ENCODE results near the gene ASCL2. TPM values are rescaled to one million over a fixed set of nuclear protein-coding genes. Genes with fewer than 3 reads are reported as not detected.

ASCL2 gene
- total RNA-seq, 2 donors from 2014 or later, result 0.18 TPM; not detected in 1

GRCh38 chr11:2261436-2262230 lies 8.8 kb downstream of the ASCL2 start:
- no peaks in the 10 kb centered on the region for H3K9me3 ChIP-seq (ENCODE audit: control insufficient read depth, low read length, poor library complexity, severe bottlenecking)
- no peak for DNase-seq
- no peak overlapping the region for H3K4me3 Mint-ChIP-seq
- peaks cover 15% of the 10 kb centered on the region for H3K4me1 Mint-ChIP-seq
- no peak for ATAC-seq
- H3K36me3 Mint-ChIP-seq (ENCODE audit: low read depth), result no peaks in the 10 kb centered on the region
- H3K27me3 Mint-ChIP-seq, result peaks cover 5% of the 10 kb centered on the region
- H3K27ac Mint-ChIP-seq, result no peak overlapping the region

DNA sequence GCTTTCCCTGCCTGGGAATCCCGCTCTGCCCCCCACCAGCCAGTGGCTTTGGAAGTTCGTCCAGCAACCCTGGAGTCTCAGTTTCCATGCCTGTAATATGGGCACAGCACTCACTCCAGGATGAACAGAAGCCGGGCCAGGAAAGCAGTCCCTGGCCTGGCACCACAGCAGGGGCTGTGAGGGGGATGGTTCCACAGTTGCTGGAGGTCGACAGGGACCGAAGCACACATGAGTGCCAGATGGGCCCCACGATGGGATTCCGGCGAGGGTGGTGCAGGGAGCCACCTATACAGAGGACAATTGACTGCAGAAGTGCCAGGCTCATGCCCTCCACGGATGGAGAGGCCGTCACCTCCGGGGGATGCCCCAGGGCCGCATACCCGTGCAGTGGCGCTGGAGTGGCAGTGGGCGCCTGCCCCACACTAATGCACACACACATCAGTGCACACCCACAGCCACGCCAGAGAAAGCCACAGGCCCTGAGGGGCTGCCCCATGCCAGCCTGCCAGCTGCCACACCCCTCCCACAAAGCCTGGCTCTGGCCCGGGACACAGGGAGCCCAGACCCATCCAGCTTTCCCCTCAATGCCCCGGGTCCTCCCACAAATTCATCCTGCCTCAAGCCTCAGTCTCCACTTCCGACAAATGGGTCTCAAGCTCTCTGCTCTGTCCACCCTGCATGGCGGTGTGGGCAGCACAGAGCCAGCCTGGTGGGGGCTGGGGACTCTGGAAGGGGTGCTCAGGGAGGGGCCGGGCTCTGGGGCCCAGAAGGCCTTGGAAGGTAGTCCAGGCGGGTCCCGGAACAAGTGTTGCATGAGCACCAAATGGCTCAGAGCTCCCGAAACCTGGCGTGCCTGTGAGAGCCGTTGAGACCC lies 9.7 kb downstream of the ASCL2 start:
- ATAC-seq (no peak), DNase-seq (peak in 1 of 3 donors; percentile 10)
- peaks cover 5% of the 10 kb centered on the region for H3K27me3 Mint-ChIP-seq
- H3K9me3 ChIP-seq (ENCODE audit: control insufficient read depth, low read length, poor library complexity, severe bottlenecking), result no peaks in the 10 kb centered on the region
- H3K27ac Mint-ChIP-seq, result no peak overlapping the region
- H3K36me3 Mint-ChIP-seq (ENCODE audit: low read depth), result no peaks in the 10 kb centered on the region
- H3K4me3 Mint-ChIP-seq, result no peak overlapping the region
- H3K4me1 Mint-ChIP-seq, result peaks cover 8% of the 10 kb centered on the region

GRCh38 chr11:2259897-2260451 lies 10.4 kb downstream of the ASCL2 start:
- Mint-ChIP-seq H3K27me3 (peaks cover 5% of the 10 kb centered on the region), H3K36me3 (ENCODE audit: low read depth) (no peaks in the 10 kb centered on the region), H3K27ac (no peak overlapping the region), H3K4me3 (peak overlapping the region; percentile 19), H3K4me1 (peaks cover 2% of the 10 kb centered on the region)
- DNase-seq, result no peak
- ATAC-seq, result no peak
- H3K9me3 ChIP-seq (ENCODE audit: control insufficient read depth, low read length, poor library complexity, severe bottlenecking), result no peaks in the 10 kb centered on the region

- Mint-ChIP-seq H3K27ac (no peak overlapping the region), H3K27me3 (peaks cover 5% of the 10 kb centered on the region), H3K4me1 (peaks cover 2% of the 10 kb centered on the region), H3K36me3 (ENCODE audit: low read depth) (no peaks in the 10 kb centered on the region), H3K4me3 (no peak overlapping the region)
- H3K9me3 ChIP-seq (ENCODE audit: control insufficient read depth, low read length, poor library complexity, severe bottlenecking), result no peaks in the 10 kb centered on the region
- DNase-seq (no peak), ATAC-seq (no peak)
Observed at GRCh38 chr11:2259466-2259830, 10.9 kb downstream of the ASCL2 start.

DNA sequence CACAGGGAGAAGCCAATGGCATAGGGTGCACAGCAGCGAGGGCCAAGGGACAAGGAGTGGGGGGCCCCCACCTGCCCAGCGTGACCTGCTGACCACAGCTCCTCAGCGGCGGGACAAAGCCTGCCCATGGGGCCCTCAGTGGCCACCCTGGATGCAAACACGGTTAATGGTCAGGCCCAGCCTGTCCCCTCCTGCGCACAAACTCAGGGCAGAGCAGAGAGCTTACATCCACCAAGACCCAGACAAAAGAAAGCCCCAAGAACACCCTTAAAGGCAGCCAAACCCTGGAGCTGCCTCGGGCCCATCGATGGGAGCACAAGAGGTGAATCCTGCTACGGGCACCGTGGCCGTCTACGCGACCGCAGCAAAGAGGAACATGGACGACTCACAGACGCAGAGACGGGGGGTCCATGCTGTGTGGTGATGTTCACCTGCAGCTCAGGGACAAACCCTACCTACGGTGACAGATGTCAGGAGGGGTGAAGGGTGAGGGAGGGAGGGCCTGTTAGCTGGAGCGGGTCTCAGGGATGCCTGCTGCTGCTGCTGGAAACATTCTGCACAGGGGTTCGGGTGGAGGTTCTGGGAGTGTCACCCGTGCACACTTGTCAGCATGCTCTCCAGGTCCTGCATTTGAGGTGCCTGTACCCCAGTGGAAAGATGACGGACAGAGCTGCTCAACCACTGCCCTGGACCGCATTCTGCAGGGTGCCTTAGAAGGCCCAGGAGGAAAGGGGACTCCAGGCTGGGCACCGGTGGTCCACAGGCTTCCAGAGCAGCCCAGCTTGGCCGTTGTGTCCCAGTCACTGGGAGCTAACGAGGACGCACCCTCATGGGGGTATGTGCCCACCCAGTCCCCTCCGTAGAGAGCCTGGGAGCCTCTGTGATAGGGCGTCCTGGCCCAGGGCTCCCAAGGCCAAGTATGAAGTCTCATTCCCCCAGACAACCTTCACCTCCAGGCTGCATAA lies 11.6 kb downstream of the ASCL2 start:
- H3K4me1 Mint-ChIP-seq, result peaks cover 2% of the 10 kb centered on the region
- no peak for ATAC-seq
- no peaks in the 10 kb centered on the region for H3K9me3 ChIP-seq (ENCODE audit: control insufficient read depth, low read length, poor library complexity, severe bottlenecking)
- no peak overlapping the region for H3K27ac Mint-ChIP-seq
- H3K4me3 Mint-ChIP-seq, result no peak overlapping the region
- no peak for DNase-seq
- peaks cover 5% of the 10 kb centered on the region for H3K27me3 Mint-ChIP-seq
- H3K36me3 Mint-ChIP-seq (ENCODE audit: low read depth), result no peaks in the 10 kb centered on the region

- no peak for ATAC-seq
- Mint-ChIP-seq H3K4me1 (peaks cover 2% of the 10 kb centered on the region), H3K4me3 (no peak overlapping the region), H3K27ac (no peak overlapping the region), H3K27me3 (peaks cover 5% of the 10 kb centered on the region), H3K36me3 (ENCODE audit: low read depth) (no peaks in the 10 kb centered on the region)
- H3K9me3 ChIP-seq (ENCODE audit: control insufficient read depth, low read length, poor library complexity, severe bottlenecking), result no peaks in the 10 kb centered on the region
- peak in 1 of 3 donors; percentile 11 for DNase-seq
Observed at GRCh38 chr11:2256951-2257700, 13.3 kb downstream of the ASCL2 start.

DNA sequence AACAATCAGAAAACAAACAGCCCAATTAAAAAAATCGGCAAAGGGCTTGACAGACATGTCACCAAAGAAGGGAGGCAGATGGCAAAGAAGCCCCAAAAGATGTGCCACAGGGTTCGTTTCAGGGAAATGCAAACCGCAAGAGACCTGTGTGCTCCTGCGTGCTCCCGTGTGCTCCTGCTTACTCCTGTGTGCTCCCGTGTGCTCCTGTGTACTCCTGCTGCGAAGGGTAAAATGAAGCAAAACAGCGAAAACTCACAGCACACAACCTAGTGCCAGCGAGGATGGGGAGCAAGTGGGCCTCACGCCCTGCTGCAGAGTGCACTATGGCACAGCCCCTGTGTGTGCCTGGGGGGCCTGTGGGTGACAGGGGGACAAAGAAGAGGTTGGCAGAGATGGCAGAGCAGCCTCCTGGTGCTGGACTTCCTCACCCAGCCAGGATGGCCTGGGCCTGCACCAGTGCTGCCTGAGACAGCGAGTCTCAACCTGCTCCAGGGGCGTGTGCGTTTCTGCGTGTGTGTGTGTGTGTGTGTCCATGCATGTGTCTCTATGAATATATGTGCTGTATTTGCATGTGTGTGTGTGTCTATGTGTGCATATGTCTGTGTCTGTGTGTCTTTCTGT lies 14.0 kb downstream of the ASCL2 start:
- H3K27ac Mint-ChIP-seq, result no peak overlapping the region
- DNase-seq, result no peak

GRCh38 chr11:2252018-2252417 lies 18.4 kb downstream of the ASCL2 start:
- DNase-seq, result no peak
- Mint-ChIP-seq H3K27me3 (peaks cover 19% of the 10 kb centered on the region), H3K4me3 (no peak overlapping the region), H3K36me3 (ENCODE audit: low read depth) (no peaks in the 10 kb centered on the region), H3K27ac (no peak overlapping the region), H3K4me1 (peaks cover 2% of the 10 kb centered on the region)
- H3K9me3 ChIP-seq (ENCODE audit: control insufficient read depth, low read length, poor library complexity, severe bottlenecking), result no peaks in the 10 kb centered on the region
- ATAC-seq, result no peak

More for the DNA sequence above, 14.0 kb downstream of the ASCL2 start:
- no peak for ATAC-seq
- peaks cover 2% of the 10 kb centered on the region for H3K4me1 Mint-ChIP-seq
- peaks cover 5% of the 10 kb centered on the region for H3K27me3 Mint-ChIP-seq
- H3K36me3 Mint-ChIP-seq (ENCODE audit: low read depth), result no peaks in the 10 kb centered on the region
- no peaks in the 10 kb centered on the region for H3K9me3 ChIP-seq (ENCODE audit: control insufficient read depth, low read length, poor library complexity, severe bottlenecking)
- H3K4me3 Mint-ChIP-seq, result no peak overlapping the region

- Mint-ChIP-seq H3K36me3 (ENCODE audit: low read depth) (no peaks in the 10 kb centered on the region), H3K27me3 (peaks cover 19% of the 10 kb centered on the region), H3K4me1 (no peaks in the 10 kb centered on the region), H3K4me3 (no peak overlapping the region), H3K27ac (peak overlapping the region; percentile 14)
- H3K9me3 ChIP-seq (ENCODE audit: control insufficient read depth, low read length, poor library complexity, severe bottlenecking), result no peaks in the 10 kb centered on the region
- DNase-seq (no peak), ATAC-seq (no peak)
Observed at GRCh38 chr11:2251138-2251537, 19.2 kb downstream of the ASCL2 start.

DNA sequence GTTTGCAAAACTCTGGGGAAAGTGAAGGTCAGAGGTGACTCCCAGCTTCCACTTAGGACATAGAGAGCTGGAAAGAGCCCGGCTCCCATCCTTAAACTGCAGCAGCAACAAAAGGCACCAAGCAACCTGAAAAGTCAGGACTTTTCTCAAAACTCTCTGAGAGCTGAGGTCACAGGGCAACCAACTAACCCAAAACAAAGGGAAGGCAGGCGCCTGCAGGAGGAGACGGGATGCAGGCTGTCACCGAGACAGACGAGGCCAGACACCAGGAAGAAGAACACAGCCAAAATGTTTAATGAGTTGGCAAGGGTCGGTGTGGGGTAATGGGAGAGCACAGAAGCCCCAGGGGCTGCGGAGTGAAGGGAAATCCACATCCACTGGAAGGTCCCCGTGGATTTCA lies 19.9 kb downstream of the ASCL2 start:
- peak overlapping the region; percentile 14 for H3K27ac Mint-ChIP-seq
- DNase-seq (no peak), ATAC-seq (no peak)
- H3K27me3 Mint-ChIP-seq, result peaks cover 19% of the 10 kb centered on the region
- no peaks in the 10 kb centered on the region for H3K9me3 ChIP-seq (ENCODE audit: control insufficient read depth, low read length, poor library complexity, severe bottlenecking)
- H3K4me1 Mint-ChIP-seq, result no peaks in the 10 kb centered on the region
- H3K4me3 Mint-ChIP-seq, result no peak overlapping the region
- H3K36me3 Mint-ChIP-seq (ENCODE audit: low read depth), result no peaks in the 10 kb centered on the region

GRCh38 chr11:2250041-2250440 lies 20.3 kb downstream of the ASCL2 start:
- Mint-ChIP-seq H3K27ac (no peak overlapping the region), H3K4me3 (no peak overlapping the region), H3K27me3 (peaks cover 19% of the 10 kb centered on the region), H3K4me1 (no peaks in the 10 kb centered on the region), H3K36me3 (ENCODE audit: low read depth) (no peaks in the 10 kb centered on the region)
- H3K9me3 ChIP-seq (ENCODE audit: control insufficient read depth, low read length, poor library complexity, severe bottlenecking), result no peaks in the 10 kb centered on the region
- ATAC-seq, result no peak
- no peak for DNase-seq
